Raji (cell line): Measurements from ENCODE around the gene SEMG2.

Experiments
- POLR2A ChIP-seq: IDR thresholded peaks from 2 replicates; pipeline ENCODE4 v1.6.1; 2011; ENCODE audit warnings: low read depth, low read length, control low read depth; ENCODE audit not compliant: insufficient read depth

Gene SEMG2

GRCh38 chr20:45258664-45259063 lies 37.5 kb downstream of the SEMG2 start:
- TF ChIP-seq POLR2A: no peak

GRCh38 chr20:45263556-45264266 lies 42.5 kb downstream of the SEMG2 start:
- TF ChIP-seq POLR2A: no peak

DNA sequence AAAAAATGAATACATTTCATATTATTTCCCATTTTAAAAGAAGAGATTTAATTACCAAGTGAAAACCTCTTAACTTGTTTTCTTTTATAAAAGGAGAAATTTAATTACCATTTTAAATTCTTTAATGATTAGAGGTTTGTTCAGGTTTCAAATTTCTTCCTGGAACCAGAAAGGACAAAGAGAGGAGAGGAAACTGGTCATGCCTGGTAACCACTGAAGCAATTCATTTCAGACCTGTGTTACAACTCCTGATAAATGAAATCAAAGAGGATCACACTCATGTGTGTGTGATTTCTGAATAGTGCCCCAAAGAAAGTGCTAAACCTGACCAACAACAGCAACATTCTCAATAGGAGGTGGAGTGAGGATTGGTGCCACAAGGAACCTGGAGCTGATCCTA lies 45.8 kb downstream of the SEMG2 start:
- TF ChIP-seq POLR2A: no peak

DNA sequence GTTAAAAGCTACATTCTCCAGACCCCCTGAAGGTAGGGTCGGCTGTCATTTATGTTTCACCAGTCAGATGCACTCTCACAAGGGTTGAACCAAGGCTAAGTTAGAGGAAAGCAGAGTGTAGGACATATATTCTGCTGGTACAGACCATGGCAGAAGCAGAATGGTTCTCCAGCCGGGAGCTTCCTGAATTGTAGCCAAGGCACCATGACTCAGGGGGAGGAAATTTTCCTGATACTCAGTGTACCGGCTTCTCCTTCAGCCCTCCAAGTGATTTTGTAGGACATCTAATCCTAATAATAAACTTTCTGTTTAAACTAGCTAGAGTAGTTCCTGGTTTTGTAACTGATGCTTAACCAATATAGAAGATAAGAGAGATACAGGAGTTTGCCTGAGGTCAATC lies 47.4 kb downstream of the SEMG2 start:
- no peak for TF ChIP-seq POLR2A

DNA sequence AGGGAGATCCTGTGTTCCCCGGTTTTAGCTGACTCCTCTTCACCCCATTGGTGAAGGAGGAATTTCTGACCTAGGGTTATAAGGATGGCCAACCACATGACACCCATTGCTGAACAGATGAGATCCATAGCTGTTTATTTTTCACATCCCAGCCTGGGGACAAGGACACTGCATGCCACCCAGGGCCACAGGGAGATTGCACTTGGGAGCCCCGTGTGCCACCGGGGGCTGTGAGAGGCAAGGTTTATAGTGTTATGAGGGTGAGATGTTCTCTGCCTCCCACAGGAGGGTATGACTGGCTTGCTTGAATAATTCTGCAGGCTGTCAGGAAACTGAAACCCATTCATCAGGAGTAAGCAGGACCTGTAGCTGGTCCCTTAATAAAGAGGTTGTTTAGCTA lies 47.9 kb downstream of the SEMG2 start:
- TF ChIP-seq POLR2A: no peak

GRCh38 chr20:45269754-45270270 lies 48.6 kb downstream of the SEMG2 start:
- TF ChIP-seq POLR2A: no peak
